IMR-90 (cell line): ENCODE results near the gene GLS. TPM values are rescaled to one million over a fixed set of nuclear protein-coding genes. Genes with fewer than 3 reads are reported as not detected.

Source experiments
- ATAC-seq: fragments of 200-7000 bp; cut with Tn5 transposase; 2 replicates; pipeline ENCODE4 v1.9.1; 2020; ENCODE audit warnings: low read depth, mild to moderate bottlenecking, moderate library complexity
- BruUV-seq: library from RNA; stranded (reverse); fragments of 400-500 nt; replicated peaks from 2 replicates; lab custom pipeline; 2021; lab: Mats Ljungman, UMichigan
- CTCF ChIA-PET: fragments of 300-600 bp; formaldehyde crosslinking; extraction: SDS; loops from one replicate; lab custom pipeline; 2021; ENCODE audit warnings: antibody characterized with exemption; lab: Yijun Ruan, JAX
- POLR2A ChIA-PET: fragments of 300-600 bp; sonication (Branson Sonifier 250); formaldehyde crosslinking; loops from one replicate; lab custom pipeline; 2022; ENCODE audit warnings: antibody characterized with exemption; ENCODE audit not compliant: unreplicated experiment; lab: Charles Lee
- DNase-seq: peaks from one replicate; pipeline ENCODE4 v3.0.0; 2013
- H2AFZ ChIP-seq: replicated peaks from 2 replicates; pipeline ENCODE3; 2013; ENCODE audit warnings: low read length, mild to moderate bottlenecking; ENCODE audit not compliant: poor library complexity
- H2AK5ac ChIP-seq: 2 replicates; pipeline ENCODE4 v1.6.1; 2013; ENCODE audit warnings: low read depth, low read length, inconsistent platforms
- H2AK9ac ChIP-seq: replicated peaks from 2 replicates; pipeline ENCODE3; 2013; ENCODE audit warnings: mild to moderate bottlenecking, low read depth, low read length, moderate library complexity; ENCODE audit not compliant: poor library complexity
- H2BK120ac ChIP-seq: 2 replicates; pipeline ENCODE4 v1.6.1; 2013; ENCODE audit warnings: low read depth, low read length, inconsistent platforms
- H2BK15ac ChIP-seq: 3 replicates; pipeline ENCODE4 v1.6.1; 2013; ENCODE audit warnings: low read depth, low read length, inconsistent platforms
- H2BK20ac ChIP-seq: 2 replicates; pipeline ENCODE4 v1.6.1; 2013; ENCODE audit warnings: low read depth, mild to moderate bottlenecking, inconsistent platforms, low read length, moderate library complexity
- H2BK5ac ChIP-seq: 2 replicates; pipeline ENCODE4 v1.6.1; 2013; ENCODE audit warnings: mild to moderate bottlenecking, low read depth, low read length, inconsistent platforms; ENCODE audit not compliant: poor library complexity, severe bottlenecking
- H3K14ac ChIP-seq: replicated peaks from 2 replicates; pipeline ENCODE4 v1.6.1; 2013; ENCODE audit warnings: low read depth, low read length, inconsistent platforms
- H3K18ac ChIP-seq: 2 replicates; pipeline ENCODE4 v1.6.1; 2013; ENCODE audit warnings: low read depth, low read length, control low read depth
- H3K23ac ChIP-seq: 2 replicates; pipeline ENCODE4 v1.6.1; 2013; ENCODE audit warnings: low read depth, low read length, inconsistent platforms
- H3K27ac ChIP-seq: 2 replicates; pipeline ENCODE4 v1.5.1; 2013; ENCODE audit warnings: mild to moderate bottlenecking, control low read depth, low read length; ENCODE audit not compliant: insufficient read depth
- H3K27me3 ChIP-seq: 2 replicates; pipeline ENCODE4 v1.6.1; 2013; ENCODE audit warnings: low read length; ENCODE audit not compliant: control insufficient read depth, insufficient read depth
- H3K36me3 ChIP-seq: 2 replicates; pipeline ENCODE4 v1.6.1; 2013; ENCODE audit warnings: low read length, mixed read lengths; ENCODE audit not compliant: control insufficient read depth, insufficient read depth
- H3K4ac ChIP-seq: 2 replicates; pipeline ENCODE4 v1.6.1; 2013; ENCODE audit warnings: low read depth, low read length, inconsistent platforms
- H3K4me1 ChIP-seq: 2 replicates; pipeline ENCODE4 v1.6.1; 2013; ENCODE audit warnings: low read length, mixed read lengths; ENCODE audit not compliant: control insufficient read depth, insufficient read depth
- H3K4me2 ChIP-seq: 2 replicates; pipeline ENCODE4 v1.6.1; 2013; ENCODE audit warnings: low read depth, mild to moderate bottlenecking, control low read depth, low read length, moderate library complexity
- H3K4me3 ChIP-seq: 2 replicates; pipeline ENCODE4 v1.5.1; 2013; ENCODE audit warnings: low read depth, mild to moderate bottlenecking, control low read depth, low read length, moderate library complexity; ENCODE audit not compliant: insufficient read depth
- H3K56ac ChIP-seq: 2 replicates; pipeline ENCODE4 v1.6.1; 2013; ENCODE audit warnings: low read length, inconsistent platforms; ENCODE audit not compliant: insufficient read depth; ENCODE audit errors: extremely low read depth
- H3K79me1 ChIP-seq, 2 experiments: 2 replicates each; pipeline ENCODE4 v1.6.1; 2013; ENCODE audit warnings: low read length in 2 of 2, inconsistent platforms in 1 of 2, low read depth in 1 of 2
- H3K9ac ChIP-seq: 2 replicates; pipeline ENCODE4 v1.6.1; 2013; ENCODE audit warnings: low read depth, low read length, control low read depth
- H3K9me1 ChIP-seq: 2 replicates; pipeline ENCODE4 v1.6.1; 2013; ENCODE audit warnings: low read length, inconsistent platforms; ENCODE audit not compliant: insufficient read depth
- H3K9me3 ChIP-seq: 2 replicates; pipeline ENCODE4 v1.6.1; 2013; ENCODE audit warnings: low read length; ENCODE audit not compliant: control insufficient read depth, insufficient read depth
- H4K20me1 ChIP-seq: 2 replicates; pipeline ENCODE4 v1.6.1; 2013; ENCODE audit warnings: low read length, inconsistent platforms; ENCODE audit not compliant: insufficient read depth
- H4K5ac ChIP-seq: 2 replicates; pipeline ENCODE4 v1.6.1; 2013; ENCODE audit warnings: mild to moderate bottlenecking, low read depth, low read length, control low read depth
- H4K8ac ChIP-seq, 2 experiments: 2 replicates each; pipeline ENCODE4 v1.6.1; 2013; ENCODE audit warnings: low read depth in 2 of 2, low read length in 2 of 2, control low read depth in 1 of 2, inconsistent platforms in 1 of 2
- H4K91ac ChIP-seq: 2 replicates; pipeline ENCODE4 v1.6.1; 2013; ENCODE audit warnings: low read depth, low read length, inconsistent platforms; ENCODE audit not compliant: insufficient read depth
- MAZ ChIP-seq: IDR thresholded peaks from 2 replicates; pipeline ENCODE4 v1.6.1; 2012; ENCODE audit warnings: low read depth, mild to moderate bottlenecking, low read length, improper control_type of control experiment, moderate library complexity, borderline replicate concordance
- POLR2A ChIP-seq: IDR thresholded peaks from 2 replicates; pipeline ENCODE4 v1.6.1; 2012; ENCODE audit warnings: mild to moderate bottlenecking, low read depth, low read length
- WGBS, 2 experiments: methylation state at CpG; one replicate each; pipeline versions ENCODE4 v1.1.5 to v1.1.7; 2013; ENCODE audit warnings: missing lambda C conversion rate in 2 of 2; ENCODE audit not compliant: insufficient read length in 1 of 2; ENCODE audit errors: extremely low coverage in 2 of 2; 5-methylcytosine and 5-hydroxymethylcytosine counted together
- dilution Hi-C: fragments of 300-500 bp; cut with HindIII; formaldehyde crosslinking; loops from one replicate; pipeline ENCODE4 v1.14.3; 2018; ENCODE audit warnings: low sequenced_read_pairs; ENCODE audit not compliant: unreplicated experiment
- in situ Hi-C: fragments of 300-500 bp; cut with MboI; formaldehyde crosslinking; loops from 3 replicates; pipeline ENCODE4 v1.14.3; 2019; ENCODE audit warnings: low sequenced_read_pairs, inconsistent platforms, mixed read lengths
- intact Hi-C: fragments of 100-400 bp; cut with micrococcal nuclease; formaldehyde crosslinking; loops from 2 replicates; pipeline ENCODE4 v1.10.0; 2022
- polyA plus RNA-seq, 3 experiments: library from polyadenylated mRNA; depleted of rRNA; stranded (reverse); fragments of >200 nt; gene quantifications; 2 replicates each; pipeline ENCODE4 v1.2.3, GENCODE V29; 2012; ENCODE audit warnings: low replicate concordance in 1 of 3
- total RNA-seq: library from RNA; depleted of rRNA; stranded (reverse); fragments of >200 nt; gene quantifications from 2 replicates; pipeline ENCODE4 v1.2.3, GENCODE V29; 2012

Gene GLS
- total and polyA plus RNA-seq, 2 of the 4 experiments (the other 2 are of a cell fraction) = 87.5 to 130 TPM

DNA sequence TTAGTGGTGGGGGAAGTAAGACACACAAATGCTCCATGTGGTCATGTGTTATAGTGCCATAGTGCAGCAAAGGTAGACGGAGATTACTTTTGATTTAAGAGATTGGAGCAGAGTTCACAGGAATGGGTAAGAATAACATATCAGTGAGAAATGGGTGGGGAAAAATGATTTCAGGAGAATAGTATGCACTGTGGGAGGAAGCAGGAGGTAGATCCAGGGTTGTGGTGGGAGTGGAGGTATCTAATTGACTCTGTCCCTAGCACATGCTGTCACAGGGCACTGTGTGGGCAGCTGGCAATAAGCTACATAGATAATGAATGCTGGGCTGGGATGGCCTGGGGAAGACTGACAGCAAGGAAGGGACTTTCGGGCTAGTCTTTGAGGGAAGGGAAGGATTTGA lies 68.0 kb downstream of the GLS start:
- H2AK5ac ChIP-seq = peak overlapping the region; percentile 65; the same call in 1 of the 2 replicates
- intact Hi-C loops (loop anchor here (5.0 kb wide), 1 partner anchor 166 kb away; no protein-coding TSS in a partner anchor), in situ Hi-C loops (no loop called here), dilution Hi-C loops (no loop called here)
- POLR2A ChIA-PET = no interaction called here
- H3K9me3 ChIP-seq = no peaks in the 10 kb centered on the region
- no TSS peak for BruUV-seq
- no peak overlapping the region for H4K91ac ChIP-seq
- no peak overlapping the region for H3K23ac ChIP-seq
- no peak overlapping the region for H3K14ac ChIP-seq
- H4K5ac ChIP-seq = peak overlapping the region; percentile 51; the same call in 1 of the 2 replicates
- ATAC-seq (no peak), DNase-seq (peak; percentile 49)
- 72% methylated on average over 2 of the region's 2 CpGs; no CpG with 5 or more reads in 1 of the 2 experiments for WGBS, 2 experiments
- H3K4me3 ChIP-seq = no peak overlapping the region
- H3K9me1 ChIP-seq = peaks cover 9% of the 10 kb centered on the region; the same call in 1 of the 2 replicates
- H3K4me1 ChIP-seq = peaks cover 4% of the 10 kb centered on the region
- 0 out of 2 replicates have a peak overlapping the region, but pooled peaks have one; percentile 2 for H2BK20ac ChIP-seq
- H3K56ac ChIP-seq = no peak overlapping the region
- CTCF ChIA-PET = interaction anchor here (1.2 to 1.5 kb wide), 3 partner anchors 9 to 99 kb away, joined by 3 to 4 read pairs (median 3); no protein-coding TSS in a partner anchor
- no peak overlapping the region for H2AFZ ChIP-seq
- no peak overlapping the region for H4K8ac ChIP-seq
- peak overlapping the region; percentile 63; the same call in 1 of the 2 replicates for H3K18ac ChIP-seq
- H2AK9ac ChIP-seq = no peak overlapping the region
- H3K79me1 ChIP-seq = no peaks in the 10 kb centered on the region
- H3K36me3 ChIP-seq = no peaks in the 10 kb centered on the region
- peak overlapping the region; percentile 17; the same call in 1 of the 2 replicates for H3K4ac ChIP-seq
- H3K4me2 ChIP-seq = peak overlapping the region; percentile 48
- H3K27me3 ChIP-seq = no peaks in the 10 kb centered on the region
- no peak overlapping the region for H3K27ac ChIP-seq
- H2BK120ac ChIP-seq = no peak overlapping the region
- H2BK15ac ChIP-seq = 0 out of 3 replicates have a peak overlapping the region, but pooled peaks have one; percentile 5
- no peak overlapping the region for H3K9ac ChIP-seq
- no peak overlapping the region for H2BK5ac ChIP-seq
- no peaks in the 10 kb centered on the region; the same call in 1 of the 2 replicates for H4K20me1 ChIP-seq
- no peak for TF ChIP-seq MAZ
- peak; percentile 8; the same call in 1 of the 2 replicates for TF ChIP-seq POLR2A
